NCI-H460 (cell line): Measurements from ENCODE around the gene KLHDC7A. TPM values are rescaled to one million over a fixed set of nuclear protein-coding genes. Genes with fewer than 3 reads are reported as not detected.

ENCODE experiments used
- DNase-seq: peaks from one replicate; pipeline ENCODE4 v3.0.0-alpha.2; 2016; ENCODE audit warnings: low read depth; ENCODE audit errors: extremely low read depth
- total RNA-seq: library from RNA; depleted of rRNA; stranded (reverse); fragments of >200 nt; shearing (Covaris generic); gene quantifications from 2 replicates; pipeline ENCODE4 v1.2.3, GENCODE V29; 2014

KLHDC7A gene
- total RNA-seq, 1 experiment from 2014 or later, result not detected

GRCh38 chr1:18501833-18502232 lies 21.1 kb downstream of the KLHDC7A start:
- no peak for DNase-seq

DNA sequence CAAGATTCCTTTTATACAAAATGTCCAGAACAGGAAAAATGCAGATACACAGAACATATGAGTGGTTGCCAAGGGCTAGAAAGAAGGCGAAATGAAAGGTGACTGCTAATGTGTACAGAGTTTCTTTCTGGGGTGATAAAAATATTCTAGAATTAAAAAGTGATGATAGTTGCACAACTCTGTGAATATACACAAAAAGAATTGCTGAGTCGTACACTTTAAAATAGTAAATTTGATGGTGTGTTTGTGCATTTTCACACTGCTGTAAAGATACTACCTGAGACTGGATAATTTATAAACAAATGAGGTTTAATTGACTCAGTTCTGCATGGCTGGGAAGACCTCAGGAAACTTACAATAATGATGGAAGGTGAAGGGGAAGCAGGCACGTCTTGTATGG lies 23.9 kb downstream of the KLHDC7A start:
- no peak for DNase-seq

DNA sequence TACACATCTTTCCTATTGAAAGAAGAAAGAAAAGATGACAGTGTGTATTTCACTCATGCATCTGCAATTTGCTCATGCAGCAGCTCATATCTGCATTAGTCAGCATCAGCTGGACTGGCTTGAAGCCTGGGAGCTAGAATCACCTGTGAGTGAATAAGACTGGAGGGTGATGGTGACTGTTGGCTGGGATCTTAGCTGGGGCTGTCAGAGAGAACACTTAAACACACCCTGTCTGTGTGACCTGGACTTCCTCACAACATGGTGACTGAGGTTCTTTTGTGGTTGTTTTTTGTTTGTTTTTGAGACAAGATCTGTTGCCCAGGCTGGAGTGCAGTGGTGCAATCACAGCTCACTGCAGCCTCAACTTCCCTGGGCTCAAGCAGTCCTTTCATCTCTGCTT lies 24.9 kb downstream of the KLHDC7A start:
- DNase-seq, result no peak

GRCh38 chr1:18508084-18508483 lies 27.4 kb downstream of the KLHDC7A start:
- no peak for DNase-seq

- no peak for DNase-seq
Observed at GRCh38 chr1:18511149-18511873, 30.6 kb downstream of the KLHDC7A start.

GRCh38 chr1:18511874-18512150 lies 31.1 kb downstream of the KLHDC7A start:
- no peak for DNase-seq

DNA sequence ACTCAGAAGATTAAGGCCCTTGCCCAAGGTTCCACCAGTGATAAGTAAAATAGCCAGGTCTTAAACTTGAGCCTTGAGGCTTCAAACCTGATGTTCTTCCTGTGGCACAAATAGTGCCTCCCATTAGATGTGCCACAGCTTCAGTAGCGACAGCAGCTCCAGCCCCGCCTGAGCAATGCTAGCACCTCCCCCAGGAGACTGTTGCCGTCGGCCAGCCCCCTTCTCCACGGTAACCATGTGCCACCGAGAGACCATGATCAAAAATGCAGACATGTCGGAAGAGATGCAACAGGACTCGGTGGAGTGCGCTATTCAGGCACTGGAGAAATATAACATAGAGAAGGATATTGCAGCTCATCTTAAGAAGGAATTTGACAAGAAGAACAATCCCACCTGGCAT lies 32.2 kb downstream of the KLHDC7A start:
- DNase-seq, result no peak

- DNase-seq, result no peak
Observed at GRCh38 chr1:18513995-18514394, 33.3 kb downstream of the KLHDC7A start.

DNA sequence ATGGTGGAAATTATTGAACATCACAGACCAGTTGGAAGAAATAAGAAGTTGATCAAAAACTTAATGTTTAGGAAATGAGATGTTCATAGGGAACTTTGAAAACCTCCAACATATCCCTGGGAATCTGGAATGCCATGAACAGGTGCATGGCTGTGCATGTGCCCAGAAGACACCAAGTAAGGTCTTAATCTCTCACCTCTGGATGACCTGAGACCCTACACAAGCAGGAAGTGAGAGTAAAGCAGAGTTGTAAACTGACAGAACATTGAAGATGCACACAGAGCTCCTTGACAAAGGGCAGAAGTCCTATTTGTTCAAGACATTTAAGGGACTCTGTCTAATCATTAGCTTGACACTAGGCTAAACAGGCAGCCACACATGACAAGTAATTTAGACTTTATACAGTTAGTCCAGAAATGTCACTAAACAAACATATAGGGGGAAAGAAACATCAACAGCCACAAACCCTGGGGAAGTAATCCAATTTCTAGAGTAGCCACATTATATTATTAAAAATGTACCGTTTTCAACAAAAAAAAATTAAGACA lies 34.5 kb downstream of the KLHDC7A start:
- DNase-seq, result no peak

- DNase-seq, result no peak
Observed at GRCh38 chr1:18516473-18516872, 35.7 kb downstream of the KLHDC7A start.

- DNase-seq, result no peak
Observed at GRCh38 chr1:18526436-18527275, 45.9 kb downstream of the KLHDC7A start.

- no peak for DNase-seq
Observed at GRCh38 chr1:18527514-18527913, 46.8 kb downstream of the KLHDC7A start.

GRCh38 chr1:18527921-18528320 lies 47.2 kb downstream of the KLHDC7A start:
- DNase-seq, result no peak

DNA sequence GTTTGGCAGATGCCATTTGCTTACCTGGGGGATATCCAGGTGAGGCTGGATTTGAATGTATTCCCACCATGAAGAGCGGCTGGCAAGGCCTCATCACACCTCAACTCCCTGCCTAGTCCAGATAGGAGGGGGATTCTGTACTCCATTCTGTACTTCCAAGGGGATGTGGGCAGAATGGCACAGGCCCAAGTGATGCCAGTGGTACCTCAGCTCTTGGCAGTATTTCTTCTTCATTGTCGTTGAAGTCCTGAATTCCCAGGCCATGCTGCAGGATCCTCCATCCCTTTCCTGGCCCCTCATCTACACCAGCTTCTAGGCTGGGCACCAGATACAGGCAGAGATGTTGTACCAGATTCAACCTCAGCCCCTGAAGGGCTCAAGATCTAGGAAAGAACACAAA lies 47.9 kb downstream of the KLHDC7A start:
- DNase-seq, result no peak

- no peak for DNase-seq
Observed at GRCh38 chr1:18529714-18530113, 49.0 kb downstream of the KLHDC7A start.

DNA sequence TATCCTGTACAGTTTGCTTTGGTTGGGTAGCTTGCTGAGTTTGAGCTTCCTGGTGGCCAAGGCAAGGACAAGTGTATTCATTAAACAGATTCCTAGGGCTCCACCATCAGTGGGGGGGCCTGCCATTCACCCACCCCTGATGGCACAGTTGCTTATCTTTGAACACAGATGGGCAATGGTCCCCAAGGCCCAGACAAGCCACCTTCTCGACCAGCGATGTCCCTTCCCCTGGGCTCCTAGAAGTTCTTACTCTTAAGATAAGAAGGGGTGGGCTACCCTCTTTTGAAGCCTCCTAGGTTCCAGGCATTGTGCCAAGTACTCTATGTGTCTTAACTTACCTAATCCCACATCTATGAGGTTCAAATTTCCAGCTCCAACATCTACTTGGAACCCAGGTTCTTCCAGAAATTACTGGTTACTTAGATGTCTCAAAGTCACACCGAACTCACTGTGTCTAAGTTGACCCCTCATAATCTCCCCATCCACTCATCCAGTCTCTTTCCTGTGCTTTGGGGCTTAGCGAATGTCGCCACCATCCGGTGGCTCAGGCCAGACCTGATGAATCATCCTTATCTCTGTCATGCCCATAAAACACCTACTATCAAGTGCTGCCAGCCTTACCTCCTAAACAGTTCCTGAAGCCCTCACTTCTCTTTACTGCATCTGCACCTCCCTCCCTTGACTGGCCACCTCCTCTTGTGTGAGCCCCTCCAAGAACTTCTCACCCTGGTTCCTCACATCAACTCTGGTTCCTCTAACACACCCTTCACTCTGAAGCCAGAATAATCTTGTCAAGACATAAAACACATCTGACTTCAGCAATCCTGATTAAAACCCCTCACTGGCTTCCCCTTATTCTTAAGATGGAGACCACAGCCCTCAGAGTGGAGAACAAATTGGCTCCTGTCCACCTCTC lies 50.1 kb downstream of the KLHDC7A start:
- peak; percentile 1 for DNase-seq

- no peak for DNase-seq
Observed at GRCh38 chr1:18531503-18531845, 50.7 kb downstream of the KLHDC7A start.

DNA sequence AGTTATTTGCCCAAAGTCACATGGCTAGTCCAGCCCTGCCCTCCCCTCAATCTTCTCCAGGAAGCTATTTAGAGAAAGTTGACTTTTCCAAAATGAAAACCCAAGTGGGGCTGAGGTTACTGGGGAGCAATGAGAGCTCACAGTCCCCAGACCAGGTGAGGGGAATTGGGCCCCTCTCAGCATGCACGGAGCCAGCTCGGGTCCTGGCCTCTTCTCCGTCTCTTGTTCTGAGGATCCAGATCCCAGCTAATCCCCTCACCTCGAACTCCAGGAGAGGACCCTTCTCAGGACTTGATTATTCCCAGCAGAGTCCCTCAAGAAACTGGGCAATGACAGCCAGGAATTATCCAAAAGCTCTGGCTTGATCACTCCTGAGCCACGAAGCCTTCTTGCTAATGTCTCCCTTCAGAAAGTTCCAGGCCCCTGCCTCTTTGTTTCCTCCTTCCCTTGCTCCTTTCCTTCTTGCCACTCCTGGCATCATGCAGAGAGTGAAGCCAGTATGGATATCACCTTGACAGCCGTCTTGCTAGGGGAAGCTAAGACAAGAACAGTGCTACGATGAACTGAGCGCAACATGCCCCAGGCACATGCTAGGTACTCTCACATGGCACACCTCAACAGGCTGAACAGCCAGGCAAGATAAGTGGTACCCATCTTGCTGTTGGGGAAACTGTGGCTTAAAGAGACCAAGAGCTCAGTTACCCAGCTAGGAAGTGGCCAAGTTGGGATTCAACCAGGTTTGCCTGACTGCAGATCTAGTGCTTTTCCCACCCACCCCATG lies 51.9 kb downstream of the KLHDC7A start:
- no peak for DNase-seq

- no peak for DNase-seq
Observed at GRCh38 chr1:18533259-18533658, 52.5 kb downstream of the KLHDC7A start.

DNA sequence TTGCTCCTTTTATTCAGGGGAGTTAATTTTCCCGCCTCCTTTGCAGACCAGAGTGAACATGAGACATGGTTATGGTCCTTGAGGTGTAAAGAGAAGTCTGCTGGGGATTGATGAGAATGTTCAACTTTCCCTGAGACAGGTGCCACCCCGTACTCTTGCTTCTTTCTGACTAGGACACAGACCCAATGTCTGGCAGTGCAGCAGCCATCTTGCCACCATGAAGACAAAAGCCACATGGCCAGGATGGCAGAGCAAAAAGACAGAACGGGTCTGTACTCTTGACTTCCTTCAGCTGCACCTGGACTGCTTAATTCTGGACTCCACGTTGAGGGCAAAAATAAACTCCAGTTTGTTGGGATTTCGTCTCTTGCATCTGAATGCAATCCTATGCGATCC lies 54.1 kb downstream of the KLHDC7A start:
- no peak for DNase-seq
